Naive thymus-derived CD4-positive, alpha-beta T cell (primary cell): ENCODE data around the gene ALX3. TPM values are rescaled to one million over a fixed set of nuclear protein-coding genes. Genes with fewer than 3 reads are reported as not detected.

Source experiments
- ATAC-seq: fragments of 150-1000 bp; cut with Tn5 transposase; 2 replicates; pipeline ENCODE4 v1.10.0; 2021; ENCODE audit warnings: mild to moderate bottlenecking, moderate library complexity
- CTCF ChIA-PET: fragments of 350-600 bp; sonication (Branson Sonifier 250); formaldehyde crosslinking; loops from one replicate; lab custom pipeline; 2021; ENCODE audit warnings: antibody characterized with exemption; lab: Charles Lee
- POLR2A ChIA-PET: fragments of 350-600 bp; sonication (Branson Sonifier 250); formaldehyde crosslinking; loops from one replicate; lab custom pipeline; 2021; ENCODE audit warnings: antibody characterized with exemption, inconsistent platforms; lab: Charles Lee
- DNase-seq, 9 donors: peaks; one replicate each; pipeline versions ENCODE4 v3.0.0 to v3.0.0-alpha.2; 2020 to 2022; ENCODE audit warnings: mixed read lengths in 1 of 9
- H3K27ac ChIP-seq: one replicate; pipeline ENCODE4 v1.7.0; 2013; ENCODE audit warnings: mild to moderate bottlenecking, low read depth, low read length, moderate library complexity
- H3K27me3 ChIP-seq, 2 donors: one replicate each; pipeline ENCODE4 v1.7.0; 2013; ENCODE audit warnings: low read length in 2 of 2, mild to moderate bottlenecking in 2 of 2, moderate library complexity in 2 of 2; ENCODE audit not compliant: control insufficient read depth in 2 of 2, insufficient read depth in 2 of 2
- H3K36me3 ChIP-seq, 3 experiments: 1 replicate in 2 of 3; 2 replicates in 1 of 3; pipeline ENCODE4 v1.7.0; 2013; ENCODE audit warnings: low read length in 3 of 3, mild to moderate bottlenecking in 3 of 3, moderate library complexity in 1 of 3; ENCODE audit not compliant: insufficient read depth in 3 of 3, control insufficient read depth in 2 of 3
- H3K4me1 ChIP-seq, 2 donors: one replicate each; pipeline ENCODE4 v1.7.0; 2013; ENCODE audit warnings: low read length in 2 of 2, mild to moderate bottlenecking in 2 of 2, moderate library complexity in 1 of 2; ENCODE audit not compliant: control insufficient read depth in 2 of 2, insufficient read depth in 2 of 2
- H3K4me3 ChIP-seq: 2 replicates; pipeline ENCODE4 v1.7.0; 2013; ENCODE audit warnings: mild to moderate bottlenecking, low read length
- H3K9me3 ChIP-seq, 3 experiments: 1 replicate in 2 of 3; 2 replicates in 1 of 3; pipeline ENCODE4 v1.7.0; 2013; ENCODE audit warnings: low read length in 3 of 3; ENCODE audit not compliant: control insufficient read depth in 2 of 3
- H3K27ac Mint-ChIP-seq, 9 donors: one replicate each; pipeline ENCODE4 v1.8.0; 2020 to 2022; ENCODE audit warnings: mixed read lengths in 9 of 9, mild to moderate bottlenecking in 8 of 9, moderate library complexity in 5 of 9, inconsistent platforms in 2 of 9
- H3K27me3 Mint-ChIP-seq, 5 donors: one replicate each; pipeline ENCODE4 v1.8.0; 2021 to 2022; ENCODE audit warnings: mixed read lengths in 5 of 5, mild to moderate bottlenecking in 1 of 5
- H3K36me3 Mint-ChIP-seq, 5 donors: one replicate each; pipeline ENCODE4 v1.8.0; 2020 to 2022; ENCODE audit warnings: mixed read lengths in 5 of 5, mild to moderate bottlenecking in 3 of 5, inconsistent platforms in 1 of 5
- H3K4me1 Mint-ChIP-seq, 7 donors: one replicate each; pipeline ENCODE4 v1.8.0; 2020 to 2022; ENCODE audit warnings: mixed read lengths in 7 of 7, mild to moderate bottlenecking in 3 of 7, inconsistent platforms in 1 of 7
- H3K4me3 Mint-ChIP-seq, 10 donors: one replicate each; pipeline ENCODE4 v1.8.0; 2020 to 2022; ENCODE audit warnings: mild to moderate bottlenecking in 10 of 10, mixed read lengths in 10 of 10, moderate library complexity in 6 of 10, inconsistent platforms in 2 of 10
- H3K9me3 Mint-ChIP-seq, 11 donors: one replicate each; pipeline ENCODE4 v1.8.0; 2020 to 2022; ENCODE audit warnings: mixed read lengths in 11 of 11, mild to moderate bottlenecking in 4 of 11, inconsistent platforms in 1 of 11, moderate library complexity in 1 of 11
- intact Hi-C, 2 donors: fragments of 100-400 bp; cut with micrococcal nuclease; formaldehyde crosslinking; loops; one replicate each; pipeline ENCODE4 v1.15.1; 2023
- polyA plus RNA-seq, 2 donors: library from polyadenylated mRNA; unstranded; fragments of 300-500 nt; fragmentation: Illumina TruSeq; gene quantifications; one replicate each; pipeline ENCODE4 v1.2.3, GENCODE V29; 2021
- total RNA-seq, 6 experiments: library from RNA in 5 of 6; stranded (reverse) in 5 of 6; gene quantifications; 1 replicate in 5 of 6; 2 replicates in 1 of 6; pipeline ENCODE4 v1.2.3 and lab custom pipeline; 2021 to 2026

The ALX3 gene
- total and polyA plus RNA-seq, 7 experiments from 2014 or later, result not detected

DNA sequence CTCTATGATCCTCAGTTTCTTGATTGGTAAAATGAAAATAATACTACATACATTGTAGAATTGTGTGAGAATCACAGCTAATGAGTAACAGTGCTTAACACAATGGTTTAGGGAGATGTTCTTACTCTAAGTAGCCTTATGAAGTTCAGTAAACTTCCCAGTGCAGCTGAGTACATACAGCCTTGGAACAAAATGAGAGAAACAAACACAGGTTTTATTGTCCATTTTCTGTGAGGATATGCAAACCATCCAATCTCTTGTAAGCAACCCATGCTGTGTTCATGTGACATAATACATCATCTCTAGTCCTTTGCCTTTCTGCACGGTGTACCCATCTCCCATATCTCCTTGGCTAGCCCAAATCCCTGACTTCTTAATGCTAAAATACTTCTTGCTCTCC lies 50.7 kb downstream of the ALX3 start:
- Histone ChIP-seq H3K27ac (no peak overlapping the region), H3K4me1 (no peaks in the 10 kb centered on the region), H3K9me3 (no peaks in the 10 kb centered on the region), H3K27me3 (no peaks in the 10 kb centered on the region), H3K4me3 (no peak overlapping the region), H3K36me3 (peaks cover 29 to 91% (median 43%) of the 10 kb centered on the region in 3 experiments)
- ChIA-PET CTCF (interaction anchor here (0.6 to 2.8 kb wide), 4 partner anchors 10 to 664 kb away, joined by 3 to 12 read pairs (median 4); partner anchors contain the start of gene AHCYL1), POLR2A (no interaction called here)
- no peak for DNase-seq
- Mint-ChIP-seq H3K36me3 (peaks cover 10 to 75% (median 31%) of the 10 kb centered on the region in 5 donors), H3K27ac (no peak overlapping the region), H3K9me3 (no peaks in the 10 kb centered on the region), H3K27me3 (no peaks in the 10 kb centered on the region), H3K4me1 (no peaks in the 10 kb centered on the region), H3K4me3 (no peak overlapping the region)
- no peak for ATAC-seq
- intact Hi-C loops, result no loop called here

DNA sequence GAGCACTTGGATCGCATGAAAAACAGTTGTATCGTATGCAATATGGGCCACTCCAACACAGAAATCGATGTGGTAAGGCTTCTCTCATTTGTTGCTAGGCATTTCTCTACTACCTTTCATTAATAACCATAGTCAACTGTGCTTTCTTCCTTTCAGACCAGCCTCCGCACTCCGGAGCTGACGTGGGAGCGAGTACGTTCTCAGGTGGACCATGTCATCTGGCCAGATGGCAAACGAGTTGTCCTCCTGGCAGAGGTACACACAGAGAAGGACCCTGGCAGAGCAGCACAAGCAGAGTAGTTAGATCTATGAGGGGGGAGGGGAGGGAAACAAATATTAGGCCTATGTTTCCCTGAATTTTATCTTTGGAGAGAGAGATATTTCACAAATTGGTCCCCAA lies 52.1 kb downstream of the ALX3 start:
- Histone ChIP-seq H3K4me3 (no peak overlapping the region), H3K27ac (no peak overlapping the region), H3K4me1 (no peaks in the 10 kb centered on the region), H3K9me3 (no peaks in the 10 kb centered on the region), H3K27me3 (no peaks in the 10 kb centered on the region), H3K36me3 (peaks cover 29 to 91% (median 43%) of the 10 kb centered on the region in 3 experiments)
- POLR2A ChIA-PET, result interaction anchor here (0.6 kb wide), 1 partner anchor 440 kb away, joined by 3 read pairs; no protein-coding TSS in a partner anchor
- no peaks in the 10 kb centered on the region for H3K27me3 Mint-ChIP-seq
- H3K4me1 Mint-ChIP-seq, result no peaks in the 10 kb centered on the region
- H3K4me3 Mint-ChIP-seq, result no peak overlapping the region
- H3K27ac Mint-ChIP-seq, result no peak overlapping the region
- no peaks in the 10 kb centered on the region for H3K9me3 Mint-ChIP-seq
- ATAC-seq, result no peak
- peaks cover 6 to 79% (median 31%) of the 10 kb centered on the region in 5 donors for H3K36me3 Mint-ChIP-seq
- intact Hi-C loops, result no loop called here
- no peak for DNase-seq
- CTCF ChIA-PET, result interaction anchor here (0.6 to 2.8 kb wide), 4 partner anchors 11 to 30 kb away, joined by 3 to 12 read pairs (median 4); partner anchors contain the start of gene STRIP1

DNA sequence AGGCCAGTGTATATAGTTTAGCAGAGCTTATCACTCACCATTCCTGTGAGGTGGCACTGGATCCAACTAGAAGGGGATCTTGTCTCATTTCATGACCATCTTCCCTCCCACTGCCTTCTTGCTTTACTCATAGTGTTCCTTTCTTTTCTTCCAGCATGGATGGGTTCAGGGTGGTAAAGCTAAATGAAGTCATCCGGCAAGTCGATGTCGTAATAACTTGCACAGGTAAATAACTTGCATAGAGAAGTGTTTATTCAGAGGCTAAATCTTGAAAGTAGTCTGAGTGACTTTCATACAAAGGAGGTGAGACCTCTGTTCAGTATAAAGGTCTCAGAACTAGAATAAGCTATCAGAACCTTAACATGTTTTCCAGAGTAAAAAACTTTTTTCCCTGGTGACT lies 52.7 kb downstream of the ALX3 start:
- ATAC-seq (no peak), DNase-seq (no peak)
- POLR2A ChIA-PET, result no interaction called here
- no peaks in the 10 kb centered on the region for H3K9me3 Mint-ChIP-seq
- peaks cover 29 to 90% (median 41%) of the 10 kb centered on the region in 3 experiments for H3K36me3 ChIP-seq
- intact Hi-C loops, result no loop called here
- no peaks in the 10 kb centered on the region for H3K4me1 ChIP-seq
- H3K4me3 ChIP-seq, result no peak overlapping the region
- no peak overlapping the region for H3K4me3 Mint-ChIP-seq
- peaks cover 0 to under 1% (median 0%) of the 10 kb centered on the region in 7 donors for H3K4me1 Mint-ChIP-seq
- CTCF ChIA-PET, result interaction anchor here (1.4 kb wide), 1 partner anchor 17 kb away, joined by 3 read pairs; the partner anchor contains the start of gene STRIP1
- no peak overlapping the region for H3K27ac ChIP-seq
- no peak overlapping the region for H3K27ac Mint-ChIP-seq
- peaks cover 6 to 80% (median 35%) of the 10 kb centered on the region in 5 donors for H3K36me3 Mint-ChIP-seq
- H3K27me3 ChIP-seq, result no peaks in the 10 kb centered on the region
- H3K27me3 Mint-ChIP-seq, result no peaks in the 10 kb centered on the region
- H3K9me3 ChIP-seq, result no peaks in the 10 kb centered on the region

DNA sequence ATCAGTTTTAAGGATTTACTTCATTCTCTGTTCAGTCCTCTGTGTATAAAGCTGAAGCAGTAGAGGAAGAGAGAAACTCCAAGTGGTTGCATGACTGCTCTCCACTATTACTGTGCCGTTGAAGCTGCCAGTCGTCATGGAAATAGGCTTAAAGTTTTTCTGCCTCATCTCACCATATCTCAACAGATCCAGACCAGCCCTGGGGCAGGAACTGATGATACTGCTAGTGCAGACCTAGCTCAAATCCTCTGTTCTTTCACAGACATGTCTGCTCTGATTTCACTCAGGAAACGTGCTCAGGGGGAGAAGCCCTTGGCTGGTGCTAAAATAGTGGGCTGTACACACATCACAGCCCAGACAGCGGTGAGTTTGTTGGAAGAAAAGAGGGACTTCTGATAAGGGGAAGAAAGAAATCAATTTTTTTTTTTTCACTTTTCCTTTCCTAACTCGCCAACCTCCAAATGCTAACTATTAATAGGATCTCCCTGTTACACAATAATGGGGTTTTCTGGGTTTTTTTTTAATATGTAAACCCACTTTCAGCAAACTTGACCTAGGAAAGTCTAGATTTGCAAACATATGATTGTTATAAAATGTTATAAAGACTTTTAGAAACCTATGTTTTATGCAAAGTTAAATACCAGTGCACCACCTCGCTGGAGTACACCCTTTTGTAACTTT lies 58.2 kb downstream of the ALX3 start:
- POLR2A ChIA-PET, result no interaction called here
- Histone ChIP-seq H3K27ac (no peak overlapping the region), H3K9me3 (no peaks in the 10 kb centered on the region), H3K27me3 (no peaks in the 10 kb centered on the region), H3K36me3 (peaks cover 10 to 69% (median 14%) of the 10 kb centered on the region in 3 experiments), H3K4me3 (no peak overlapping the region), H3K4me1 (no peaks in the 10 kb centered on the region)
- Mint-ChIP-seq H3K4me1 (peaks cover 2 to 12% (median 4%) of the 10 kb centered on the region in 7 donors), H3K4me3 (no peak overlapping the region), H3K27me3 (no peaks in the 10 kb centered on the region), H3K36me3 (peaks cover 3 to 60% (median 27%) of the 10 kb centered on the region in 5 donors), H3K27ac (peak overlapping the region in 3 of 9 donors; percentile 28 to 73 (median 53)), H3K9me3 (no peaks in the 10 kb centered on the region)
- DNase-seq (no peak), ATAC-seq (peak; percentile 28)
- intact Hi-C loops, result no loop called here
- CTCF ChIA-PET, result interaction anchor here (1.1 to 3.2 kb wide), 4 partner anchors 24 to 371 kb away, joined by 3 to 20 read pairs (median 4); partner anchors contain the start of gene AHCYL1

DNA sequence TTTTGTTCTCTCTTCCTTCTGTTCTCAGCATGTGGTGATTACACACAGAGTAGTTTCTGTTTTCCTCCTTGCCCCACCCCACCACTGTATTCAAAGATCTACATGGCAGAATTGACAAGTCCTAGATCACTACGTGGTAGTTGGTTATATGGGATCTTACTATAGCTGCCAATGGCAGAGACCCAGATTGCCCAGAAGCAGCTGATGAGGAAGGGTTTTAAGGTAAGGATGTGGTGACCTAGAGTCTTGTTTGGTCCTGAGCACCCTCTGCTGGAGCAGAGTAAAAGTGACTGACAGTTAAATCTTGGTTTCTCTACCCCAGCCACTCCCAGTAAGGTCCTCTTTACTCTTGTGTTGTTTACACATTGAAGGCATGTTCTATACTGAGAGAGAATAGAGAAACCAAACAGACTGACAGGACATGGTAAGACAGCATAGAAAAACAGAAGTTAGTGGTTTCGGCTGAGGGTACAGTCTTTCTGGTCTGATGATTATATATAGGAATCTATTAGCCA lies 58.9 kb downstream of the ALX3 start:
- ChIA-PET POLR2A (no interaction called here), CTCF (interaction anchor here (1.0 to 3.2 kb wide), 5 partner anchors 24 to 370 kb away, joined by 3 to 20 read pairs (median 4); partner anchors contain the start of gene AHCYL1)
- intact Hi-C loops, result loop anchor here (1.0 to 2.0 kb wide), 6 partner anchors 19 to 465 kb away; partner anchors contain the start of gene AHCYL1 (in 2 of the 2)
- no peaks in the 10 kb centered on the region for H3K4me1 ChIP-seq
- peaks cover 7 to 63% (median 8%) of the 10 kb centered on the region in 3 experiments for H3K36me3 ChIP-seq
- Mint-ChIP-seq H3K9me3 (no peaks in the 10 kb centered on the region), H3K27ac (peak overlapping the region in 3 of 9 donors; percentile 17 to 73 (median 56)), H3K4me1 (peaks cover 2 to 13% (median 4%) of the 10 kb centered on the region in 7 donors), H3K27me3 (no peaks in the 10 kb centered on the region), H3K4me3 (no peak overlapping the region), H3K36me3 (peaks cover 0 to 54% (median 23%) of the 10 kb centered on the region in 5 donors)
- DNase-seq, result peak in 6 of 9 donors; percentile 19 to 49 (median 38)
- H3K4me3 ChIP-seq, result no peak overlapping the region
- peak; percentile 96 for ATAC-seq
- H3K27ac ChIP-seq, result no peak overlapping the region
- no peaks in the 10 kb centered on the region for H3K27me3 ChIP-seq
- H3K9me3 ChIP-seq, result no peaks in the 10 kb centered on the region
